SHP77 (cell line): Measurements from ENCODE around the gene TNIP1.
A peak's percentile ranks its signal among the peaks of the same experiment; 100 is the strongest.

Source experiments
- DNase-seq, 2 experiments: peaks; one replicate each; lab custom pipeline; 2025; lab: John Stamatoyannopoulos, UW

The TNIP1 gene

GRCh38 chr5:151080613-151081430 lies at the start of gene TNIP1:
TSS of gene TNIP1 (minus strand) at chr5:151081034. CDS start at chr5:151065095, 15,939 bp downstream.
- DNase-seq, result peak; percentile 71 to 78

GRCh38 chr5:151130235-151130921 lies 49.5 kb upstream of the TNIP1 start:
- DNase-seq, result no peak

- no peak for DNase-seq
These were observed 48.0 kb upstream of the TNIP1 start for GRCh38 chr5:151128817-151129216.

- no peak for DNase-seq
These were observed 47.1 kb upstream of the TNIP1 start for GRCh38 chr5:151127926-151128325.

GRCh38 chr5:151126199-151126645 lies 45.4 kb upstream of the TNIP1 start:
- peak; percentile 18 to 38 for DNase-seq

GRCh38 chr5:151125421-151125820 lies 44.6 kb upstream of the TNIP1 start:
- DNase-seq, result no peak

GRCh38 chr5:151123897-151124751 lies 43.3 kb upstream of the TNIP1 start:
- peak; percentile 8 to 23 for DNase-seq

- DNase-seq, result no peak
These were observed 42.0 kb upstream of the TNIP1 start for GRCh38 chr5:151122828-151123227.

GRCh38 chr5:151121665-151122064 lies 40.8 kb upstream of the TNIP1 start:
- no peak for DNase-seq

GRCh38 chr5:151121095-151121494 lies 40.3 kb upstream of the TNIP1 start:
- no peak for DNase-seq

- no peak for DNase-seq
These were observed 38.2 kb upstream of the TNIP1 start for GRCh38 chr5:151118913-151119575.

GRCh38 chr5:151115272-151115905 lies 34.6 kb upstream of the TNIP1 start:
- DNase-seq, result peak; percentile 18 to 42

- DNase-seq, result no peak
These were observed 32.8 kb upstream of the TNIP1 start for GRCh38 chr5:151113651-151114050.

GRCh38 chr5:151110992-151111391 lies 30.2 kb upstream of the TNIP1 start:
- no peak for DNase-seq

GRCh38 chr5:151110122-151110681 lies 29.4 kb upstream of the TNIP1 start:
- DNase-seq, result no peak

GRCh38 chr5:151108566-151108965 lies 27.7 kb upstream of the TNIP1 start:
- DNase-seq, result no peak

GRCh38 chr5:151107738-151108520 lies 27.1 kb upstream of the TNIP1 start:
- DNase-seq, result no peak

GRCh38 chr5:151107084-151107483 lies 26.2 kb upstream of the TNIP1 start:
- DNase-seq, result no peak

- no peak for DNase-seq
These were observed 25.7 kb upstream of the TNIP1 start for GRCh38 chr5:151106509-151106908.

- no peak for DNase-seq
These were observed 25.2 kb upstream of the TNIP1 start for GRCh38 chr5:151106043-151106442.
